ENCODE data around the gene KRT80. TPM values are rescaled to one million over a fixed set of nuclear protein-coding genes. Genes with fewer than 3 reads are reported as not detected.

KRT80 gene
- total RNA-seq, 1 donor from 2014 or later: 15.5 TPM

DNA sequence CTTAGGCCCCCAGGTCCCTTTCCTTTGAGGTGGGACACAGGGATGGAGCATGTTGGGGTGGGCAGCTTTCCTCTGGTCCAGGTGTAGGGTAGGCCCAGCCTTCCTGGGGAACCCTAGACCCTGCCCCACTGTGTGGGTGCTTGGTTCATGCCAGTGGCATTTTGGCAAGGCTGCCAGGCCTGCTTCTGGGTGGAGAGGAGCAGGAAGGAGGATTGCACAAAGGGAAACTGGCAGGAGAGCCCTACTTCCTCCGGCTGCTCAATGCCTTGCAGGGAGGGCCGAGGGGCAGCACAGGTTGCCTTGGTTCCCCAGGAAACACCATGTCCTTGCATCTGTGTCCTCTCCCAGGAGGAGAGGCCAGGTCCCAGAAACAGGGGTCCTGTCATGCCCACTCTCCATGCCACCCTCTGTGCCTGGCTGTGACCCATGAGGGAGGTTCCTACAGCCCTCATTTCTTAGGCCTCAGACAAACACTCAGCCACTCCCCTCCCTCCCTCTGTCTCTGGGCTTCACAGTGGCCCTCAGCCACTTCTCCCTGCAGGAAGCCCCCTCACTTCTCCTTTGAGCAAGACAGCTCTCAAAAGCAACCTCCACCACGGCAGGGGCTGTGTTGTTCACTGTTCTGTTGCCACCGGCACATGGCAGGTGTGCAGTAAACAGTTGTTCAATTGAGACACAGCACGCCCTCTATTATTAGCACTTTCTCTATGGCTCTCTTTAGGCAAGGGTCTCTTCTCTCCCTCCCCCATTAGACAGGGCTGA is 6.8 kb upstream of the KRT80 start:
- no peak for DNase-seq (ENCODE audit: low spot score)

DNA sequence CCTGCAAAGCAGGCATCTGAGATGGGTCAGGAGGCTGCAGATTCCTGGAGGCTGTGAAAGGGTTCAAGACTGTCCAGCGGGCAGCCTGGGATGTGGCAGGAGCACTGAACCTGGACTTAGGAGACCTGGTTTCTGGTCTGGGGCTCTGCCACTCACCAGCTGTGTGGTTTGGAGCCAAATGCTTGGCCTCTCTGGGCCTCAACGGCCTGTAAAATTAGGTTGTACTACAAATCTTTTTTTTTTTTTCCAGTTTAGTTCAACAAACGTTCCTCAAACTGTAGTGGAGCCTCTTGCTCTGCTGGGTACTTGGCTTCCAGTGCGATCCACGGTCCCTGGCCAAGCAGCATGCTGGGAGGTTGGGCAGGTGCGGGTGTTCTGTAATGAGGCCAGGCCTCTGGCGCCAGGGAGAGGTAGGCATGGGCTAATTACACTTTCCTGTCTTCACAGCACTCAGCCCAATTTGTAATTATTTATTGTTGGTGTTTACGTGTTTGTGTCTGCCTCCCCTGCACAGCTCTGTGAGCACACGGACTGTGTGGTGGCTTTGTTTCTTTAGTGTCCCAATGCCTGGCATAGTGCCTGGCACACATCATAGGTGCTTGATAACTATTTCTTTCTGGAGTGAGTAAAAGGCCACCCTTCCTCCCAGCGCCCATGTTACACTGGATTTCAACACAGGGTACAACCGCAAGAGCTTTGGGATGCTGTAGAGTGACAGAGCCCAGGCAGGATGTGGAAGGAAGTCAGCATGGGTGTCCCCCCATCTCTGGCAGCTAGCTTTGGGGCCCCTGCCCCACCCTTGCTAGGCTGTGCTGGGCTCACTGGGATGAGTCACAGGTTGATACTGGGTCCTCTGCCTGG is 5.8 kb upstream of the KRT80 start:
- DNase-seq (ENCODE audit: low spot score): no peak

DNA sequence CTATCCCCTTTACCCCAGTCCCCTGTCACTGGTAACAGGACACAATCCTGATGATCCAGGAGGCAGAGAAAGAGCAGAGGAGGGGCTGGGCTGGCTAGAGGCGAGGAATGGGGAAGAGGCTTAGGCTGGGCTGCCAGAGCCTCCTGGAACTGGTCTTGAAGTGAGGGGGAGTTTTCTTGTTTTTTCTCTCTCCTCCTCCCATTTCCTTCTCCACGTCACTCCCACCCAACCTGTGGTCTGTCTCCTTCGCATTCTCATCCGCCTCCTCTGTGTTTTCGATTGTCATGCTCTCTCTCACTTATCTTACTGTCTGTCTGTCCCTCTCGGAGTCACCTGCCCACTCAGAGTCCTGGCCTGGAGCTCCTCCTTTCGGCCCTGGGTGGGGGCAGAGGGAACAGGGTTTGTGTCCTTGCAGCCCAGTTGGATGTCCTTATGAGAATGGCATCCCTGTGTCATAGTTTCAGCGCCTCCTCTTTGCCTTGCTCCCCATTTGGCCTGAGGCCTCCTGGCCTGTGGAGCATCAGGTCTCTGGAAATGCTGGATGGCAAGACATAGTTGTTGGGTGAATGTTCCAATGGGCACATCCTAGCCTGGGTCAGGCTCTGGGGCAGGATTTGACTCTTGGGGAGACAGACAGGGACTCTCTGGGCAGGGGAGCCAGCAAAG is 3.4 kb upstream of the KRT80 start:
- no peak for DNase-seq (ENCODE audit: low spot score)

DNA sequence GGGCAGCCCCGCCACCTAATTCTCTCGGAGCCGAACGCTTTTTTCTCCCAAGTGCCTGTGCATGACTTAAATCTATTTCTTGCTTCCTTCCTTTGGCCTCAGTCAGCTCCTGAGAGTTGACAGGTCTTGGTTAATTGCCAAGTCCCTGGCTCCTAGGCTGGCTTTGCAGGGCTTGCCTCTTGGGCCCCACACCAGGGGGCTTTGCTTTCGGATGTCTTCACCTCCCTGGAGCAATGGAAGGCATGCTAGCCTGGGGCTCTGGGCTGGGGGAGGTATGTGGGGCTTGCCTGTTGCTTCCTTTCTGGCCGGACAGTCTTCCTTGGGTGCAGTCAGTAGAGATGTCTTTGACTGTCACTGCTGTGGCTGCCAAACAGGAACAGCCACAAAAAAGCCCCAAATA is 2.2 kb upstream of the KRT80 start:
- no peak for DNase-seq (ENCODE audit: low spot score)

DNA sequence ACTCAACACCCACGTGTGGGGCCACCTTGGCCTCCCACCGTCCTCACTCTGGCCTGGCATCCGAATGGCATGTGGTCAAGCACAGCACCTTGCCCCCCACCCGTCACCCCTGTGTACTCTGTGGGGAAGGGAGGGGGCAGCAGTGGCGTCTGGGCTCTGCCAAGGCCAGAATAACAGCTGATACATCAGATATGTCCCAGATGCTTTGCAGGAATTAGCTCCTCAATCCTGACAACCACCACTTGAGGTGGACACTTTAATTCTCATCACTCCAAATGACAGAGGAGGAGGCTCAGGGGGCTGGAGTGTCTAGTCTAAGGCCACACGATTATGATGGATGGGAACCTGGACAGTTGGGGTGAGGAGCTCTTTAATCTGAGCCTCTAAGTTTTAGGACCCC is 1.7 kb upstream of the KRT80 start:
- DNase-seq (ENCODE audit: low spot score): no peak

DNA sequence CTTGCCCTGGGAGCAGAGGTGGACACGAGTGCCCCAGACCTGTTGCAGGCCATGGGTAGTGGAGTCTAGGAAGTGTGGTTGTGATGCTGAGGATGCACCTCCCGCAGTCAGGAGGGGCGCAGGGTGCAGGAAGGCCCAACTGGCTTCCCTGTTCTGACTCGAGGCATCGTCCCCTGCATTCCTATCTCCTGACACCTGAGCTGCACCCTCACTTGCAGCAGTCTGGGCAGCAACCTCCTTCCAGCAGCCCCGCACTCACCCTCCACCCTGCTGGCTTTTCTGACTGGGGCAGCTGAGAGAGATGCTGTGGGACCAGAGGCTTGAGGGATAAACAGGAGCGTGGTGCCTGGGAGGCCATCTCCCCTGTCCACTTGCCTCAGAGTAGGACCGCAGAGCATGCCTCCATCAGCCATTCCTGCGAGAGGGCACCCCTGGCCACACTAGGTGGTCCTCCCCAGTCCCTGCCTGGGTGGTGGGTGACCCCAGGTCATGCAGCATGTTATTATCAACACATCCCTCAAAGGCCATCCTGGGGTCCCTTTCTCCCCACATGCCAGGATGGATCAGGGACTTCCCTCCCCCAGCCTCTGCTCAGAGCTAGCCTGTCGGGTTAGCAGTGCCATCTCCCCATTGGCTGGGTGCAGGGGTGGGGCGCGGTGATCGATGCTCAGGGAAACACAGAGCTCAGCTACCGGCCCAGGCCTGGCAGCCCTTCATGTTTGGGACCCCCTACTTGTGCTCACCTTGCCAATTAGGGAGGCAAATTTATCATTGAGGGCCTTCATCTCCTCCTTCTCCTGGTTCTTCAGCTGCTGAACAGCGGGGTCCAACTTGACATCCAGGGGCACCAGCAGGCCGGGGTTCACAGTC is 719 bp downstream of the KRT80 start:
- DNase-seq (ENCODE audit: low spot score): peak; percentile 58

DNA sequence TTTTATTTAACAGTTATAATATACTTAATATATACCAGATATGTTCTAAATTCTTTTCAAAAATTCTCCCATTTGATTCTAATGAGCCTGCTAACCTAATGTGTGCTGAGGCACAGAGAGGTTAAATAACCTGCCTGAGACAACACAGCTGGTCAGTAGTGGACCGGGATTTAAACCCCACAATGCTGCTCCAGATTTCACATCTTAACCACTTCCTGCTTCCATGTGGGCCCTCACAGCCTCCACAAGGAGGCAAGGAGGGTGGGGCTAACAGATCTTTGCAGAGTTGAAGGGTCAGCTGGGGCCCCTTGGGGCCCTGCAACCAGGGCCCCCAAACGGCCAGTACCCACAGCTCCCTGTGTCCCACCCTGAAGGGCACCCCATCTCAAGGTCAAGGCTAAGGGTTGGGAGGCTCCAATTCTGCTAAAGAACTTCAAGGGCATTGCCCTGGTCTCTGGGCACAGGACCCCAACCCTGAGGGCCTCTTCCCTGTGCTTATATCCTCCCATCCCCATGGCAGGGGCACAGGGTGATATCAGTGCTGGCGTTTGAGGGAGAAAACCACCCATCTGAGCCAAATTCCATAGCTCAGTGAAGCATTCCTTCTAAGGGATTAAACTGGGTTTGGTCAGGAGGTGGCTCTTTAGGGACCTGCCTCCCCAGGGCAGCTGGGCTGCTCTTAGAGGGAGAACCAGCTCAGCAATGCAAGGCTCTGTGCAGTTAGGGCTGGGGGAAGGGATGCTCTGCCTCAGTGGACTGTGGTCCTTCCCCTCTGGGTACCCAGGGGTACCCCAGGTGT is 2.2 kb downstream of the KRT80 start:
- DNase-seq (ENCODE audit: low spot score): no peak

DNA sequence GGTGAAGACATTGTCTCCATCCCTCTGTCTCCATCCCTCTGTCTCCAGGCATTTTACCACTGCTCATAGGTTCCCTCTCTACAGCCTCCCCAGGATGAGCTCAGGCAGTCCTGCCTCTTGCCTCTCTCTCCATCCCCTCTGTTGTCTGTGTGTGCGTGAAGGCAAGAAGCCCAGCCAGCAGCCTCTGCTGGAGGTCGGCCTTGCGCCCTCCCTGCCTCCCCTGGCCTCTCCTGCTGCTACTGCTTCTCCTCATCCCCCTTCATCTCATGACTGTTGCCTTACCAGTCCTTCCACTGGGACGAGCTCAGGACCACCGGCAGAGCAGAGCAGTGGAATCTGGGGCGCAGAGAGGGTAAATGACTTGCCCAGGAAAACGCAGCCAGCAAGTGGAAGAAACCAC is 3.2 kb downstream of the KRT80 start:
- no peak for DNase-seq (ENCODE audit: low spot score)

DNA sequence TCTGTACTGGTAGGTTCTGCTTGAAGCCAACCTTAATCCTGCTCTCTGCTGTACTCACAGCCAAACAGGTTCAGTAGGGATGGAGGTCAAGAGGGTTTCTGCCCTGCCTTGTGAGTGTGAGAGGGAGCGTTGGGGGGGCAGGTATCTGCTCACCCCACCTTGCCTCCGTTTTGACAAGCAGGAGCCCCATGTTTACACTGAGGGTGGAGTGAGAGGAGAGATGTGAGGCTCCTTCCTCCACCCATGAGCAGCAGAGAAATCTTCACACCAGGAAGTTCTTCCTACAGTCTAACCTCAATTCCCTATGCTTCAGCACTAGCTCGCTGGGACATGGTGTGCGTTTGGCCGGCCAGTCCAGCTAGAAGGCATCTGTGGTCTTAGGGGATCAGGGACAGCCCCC is 4.2 kb downstream of the KRT80 start:
- DNase-seq (ENCODE audit: low spot score): no peak

DNA sequence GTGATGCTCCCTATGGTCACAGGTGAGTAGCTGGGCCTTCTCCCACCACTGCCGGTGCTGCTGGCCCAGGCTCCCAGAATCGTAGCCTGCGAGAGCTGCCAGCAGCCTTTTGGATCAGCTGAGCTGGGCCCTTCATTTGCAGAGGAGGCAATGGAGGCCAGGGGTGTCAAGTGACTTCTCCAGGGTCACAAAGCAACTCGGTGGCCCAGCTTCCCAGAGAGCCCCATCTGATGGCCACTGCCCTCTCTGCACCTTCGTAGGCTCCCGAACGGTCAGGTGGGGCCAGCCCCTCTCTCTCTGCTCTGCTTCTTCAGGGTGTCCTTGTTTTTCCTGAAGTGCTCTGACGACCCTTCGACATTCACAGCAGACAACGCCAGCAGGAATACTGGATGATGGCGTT is 4.6 kb downstream of the KRT80 start:
- DNase-seq (ENCODE audit: low spot score): no peak

DNA sequence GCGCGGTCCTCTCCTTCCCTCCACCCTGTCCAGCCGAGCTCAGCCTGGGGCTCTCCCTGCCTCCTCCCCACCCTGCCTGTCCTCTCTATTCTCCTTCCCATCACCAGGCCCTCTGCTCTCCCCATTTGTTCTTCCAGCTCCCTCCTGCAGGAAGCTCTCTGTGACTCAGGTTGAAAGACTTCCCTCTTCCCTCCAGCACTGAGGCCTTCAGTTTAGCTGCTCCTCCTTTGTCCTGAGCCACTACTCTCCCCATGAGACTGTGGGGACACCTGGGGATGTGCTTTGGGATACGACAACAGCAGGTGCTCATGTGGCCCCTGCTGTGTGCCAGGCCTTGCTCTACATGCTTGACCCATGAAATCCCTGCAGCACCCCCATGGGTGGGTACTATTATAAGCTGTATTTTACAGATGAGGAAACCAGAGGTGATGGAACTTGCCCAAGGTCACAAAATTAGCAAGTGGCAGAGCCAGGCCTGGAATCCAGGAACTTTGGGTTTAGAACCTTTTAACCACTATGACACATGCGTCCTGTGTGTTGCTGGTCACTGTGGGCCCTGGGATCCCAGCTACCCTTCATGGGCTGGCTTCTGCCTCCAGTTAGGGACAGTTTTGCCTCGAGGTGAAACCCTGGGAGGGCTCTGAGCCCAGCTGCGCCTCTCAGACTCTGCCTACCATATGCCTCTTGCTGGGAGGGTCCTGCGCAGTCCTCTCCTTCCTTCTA is 5.5 kb downstream of the KRT80 start:
- DNase-seq (ENCODE audit: low spot score): no peak

DNA sequence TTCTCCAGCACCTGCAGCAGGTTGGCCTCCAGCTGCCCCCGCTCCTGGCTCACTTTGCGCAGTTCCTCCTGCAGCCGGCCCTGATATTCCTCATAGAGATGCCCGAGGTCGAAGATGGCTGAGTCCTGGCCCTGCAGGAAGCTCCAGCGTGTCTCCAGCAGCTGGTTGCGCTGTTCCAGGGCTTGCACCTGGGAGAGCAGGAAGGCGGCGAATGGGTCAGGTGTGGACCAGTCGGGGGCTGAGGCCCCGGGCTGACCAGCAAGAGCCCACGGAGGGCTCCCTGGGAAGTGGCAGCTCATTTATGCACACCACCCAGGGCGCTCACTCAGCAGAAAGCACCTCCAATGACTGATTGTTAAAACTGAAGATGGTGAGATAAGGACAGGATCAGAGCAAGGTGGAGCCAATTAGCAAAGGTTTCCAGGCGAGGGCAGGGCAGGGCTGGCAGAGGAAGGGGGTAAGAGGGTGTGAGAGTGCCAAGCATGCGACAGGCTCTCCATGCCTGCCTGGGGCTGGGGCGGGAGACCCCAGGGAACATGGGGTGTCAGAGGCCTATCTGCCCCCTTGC is 6.3 kb downstream of the KRT80 start:
- DNase-seq (ENCODE audit: low spot score): no peak

DNA sequence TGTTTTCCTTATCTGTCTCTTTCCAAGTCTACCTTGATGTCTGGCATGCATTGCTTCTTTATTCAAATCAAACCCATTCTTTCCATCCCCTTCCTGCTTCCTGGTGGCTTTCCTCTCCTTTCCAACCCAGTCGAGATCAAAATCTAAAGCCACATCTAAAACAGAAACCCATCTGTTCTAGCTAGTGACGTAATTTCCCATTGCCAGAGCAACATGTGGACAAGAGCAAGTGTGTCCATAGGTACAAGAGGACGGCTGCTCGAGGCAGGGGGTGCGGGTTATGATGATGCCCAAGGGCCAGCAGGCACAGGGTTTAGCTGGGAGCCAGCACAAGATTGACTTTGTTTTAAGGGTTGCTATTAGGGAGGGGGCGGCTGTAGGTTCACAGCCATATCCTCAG is 7.0 kb downstream of the KRT80 start:
- no peak for DNase-seq (ENCODE audit: low spot score)

DNA sequence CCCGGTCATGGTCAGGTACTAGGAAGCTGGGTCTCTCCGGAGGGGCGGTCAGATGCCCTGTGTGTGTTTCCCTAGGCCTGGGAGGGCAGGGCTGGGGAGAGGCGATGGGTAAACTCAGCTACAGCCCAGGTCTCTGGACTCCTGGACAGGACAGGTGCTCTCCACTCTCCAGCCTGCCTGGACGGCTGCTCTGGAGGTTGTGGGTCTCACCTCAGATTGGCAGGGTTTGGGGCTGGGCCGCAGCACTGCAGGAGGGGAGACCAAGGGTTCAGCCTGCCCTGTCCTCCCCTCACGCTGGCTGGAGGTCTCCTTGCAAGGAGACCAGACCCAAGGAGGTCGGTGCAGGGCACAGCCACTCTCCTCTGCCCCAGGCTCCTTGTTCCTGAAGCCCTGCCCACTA is 7.8 kb downstream of the KRT80 start:
- DNase-seq (ENCODE audit: low spot score): no peak

DNA sequence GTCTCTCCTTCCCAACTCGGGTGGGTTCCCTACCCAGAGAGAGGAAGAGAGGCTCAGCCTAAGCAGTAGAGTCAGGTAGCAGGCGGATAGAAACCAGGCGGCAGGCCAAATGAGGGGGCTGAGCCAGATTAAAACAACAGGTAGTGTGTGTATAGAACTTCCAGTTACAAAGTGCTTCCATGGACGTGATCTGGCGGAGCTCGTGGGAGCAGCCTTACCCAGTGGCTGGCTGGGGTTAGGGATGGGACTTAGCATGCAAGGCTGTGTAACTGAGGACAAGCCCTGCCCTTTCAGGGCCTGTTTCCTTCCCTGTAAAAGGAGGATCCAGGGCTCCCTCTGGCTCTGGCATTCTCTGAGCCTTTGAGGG is 8.3 kb downstream of the KRT80 start:
- DNase-seq (ENCODE audit: low spot score): no peak

DNA sequence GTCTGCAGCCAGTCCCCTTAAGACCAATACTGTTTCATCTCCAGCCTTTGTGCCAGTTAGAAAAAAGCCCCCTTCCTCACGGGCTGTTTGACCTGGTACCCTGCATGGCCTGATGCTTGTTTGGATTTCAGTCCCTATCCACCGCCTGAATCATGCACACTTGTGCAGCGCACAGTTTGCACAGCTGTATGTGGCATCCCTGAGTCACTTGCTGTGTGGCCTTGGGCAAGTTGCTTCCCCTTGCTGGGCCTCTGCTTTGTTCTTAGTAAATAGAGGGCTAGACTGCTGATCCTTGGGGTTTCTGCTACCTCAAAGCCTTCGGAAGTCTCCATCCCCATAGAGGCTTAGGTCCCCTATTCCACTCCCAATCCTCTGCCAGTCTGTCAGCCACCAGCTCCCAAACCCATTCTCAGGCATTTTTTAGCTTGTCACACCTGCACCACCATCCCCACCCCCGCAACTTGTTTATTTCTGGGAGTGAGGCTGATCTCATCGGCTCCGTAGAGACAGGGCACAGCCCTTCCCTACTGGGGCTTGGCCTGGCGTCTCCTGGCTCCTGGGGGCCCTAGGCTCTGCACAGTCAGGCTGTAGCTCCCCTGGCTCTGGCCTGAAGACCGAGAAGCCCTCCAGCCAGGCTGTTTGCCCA is 8.8 kb downstream of the KRT80 start:
- DNase-seq (ENCODE audit: low spot score): no peak

DNA sequence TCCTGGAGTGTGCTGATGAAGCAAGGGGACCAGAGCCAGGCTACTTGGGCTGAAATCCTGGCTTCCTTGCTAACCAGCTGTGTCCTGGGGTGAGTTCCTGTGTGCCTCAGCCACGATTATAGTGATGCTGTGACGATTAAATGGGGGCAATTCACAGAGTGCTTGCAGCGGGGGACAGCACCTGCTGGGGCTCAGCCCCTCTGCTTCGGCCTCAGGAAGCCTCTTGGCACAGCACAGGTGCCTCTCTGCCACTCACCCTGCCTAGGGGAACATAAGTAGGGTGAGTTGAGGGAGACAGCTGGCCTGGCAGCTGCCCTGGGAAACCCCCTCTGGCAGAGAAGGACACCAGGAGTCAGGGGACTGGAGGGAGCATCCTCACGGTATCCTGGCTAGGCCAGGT is 9.4 kb downstream of the KRT80 start:
- no peak for DNase-seq (ENCODE audit: low spot score)

DNA sequence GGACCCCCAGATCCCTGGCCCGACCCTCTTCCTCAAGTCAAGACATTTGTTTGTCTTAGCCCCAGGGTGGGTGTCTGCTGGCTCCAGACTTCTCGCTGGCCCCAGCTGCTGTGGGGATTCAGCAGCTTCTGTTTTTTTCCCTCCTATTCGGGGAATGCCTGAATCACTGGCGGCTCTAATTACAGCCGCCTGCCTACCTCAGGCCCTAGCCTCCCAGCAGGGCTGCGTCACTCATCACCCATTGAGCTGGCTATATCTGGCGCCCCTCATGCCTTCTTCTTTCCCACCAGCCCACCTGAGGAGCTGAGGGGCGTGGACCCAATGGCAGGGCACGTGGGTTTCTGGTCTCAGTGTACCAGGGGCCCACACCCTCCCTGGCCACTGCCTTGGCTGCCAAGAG is 10.1 kb downstream of the KRT80 start:
- DNase-seq (ENCODE audit: low spot score): no peak

DNA sequence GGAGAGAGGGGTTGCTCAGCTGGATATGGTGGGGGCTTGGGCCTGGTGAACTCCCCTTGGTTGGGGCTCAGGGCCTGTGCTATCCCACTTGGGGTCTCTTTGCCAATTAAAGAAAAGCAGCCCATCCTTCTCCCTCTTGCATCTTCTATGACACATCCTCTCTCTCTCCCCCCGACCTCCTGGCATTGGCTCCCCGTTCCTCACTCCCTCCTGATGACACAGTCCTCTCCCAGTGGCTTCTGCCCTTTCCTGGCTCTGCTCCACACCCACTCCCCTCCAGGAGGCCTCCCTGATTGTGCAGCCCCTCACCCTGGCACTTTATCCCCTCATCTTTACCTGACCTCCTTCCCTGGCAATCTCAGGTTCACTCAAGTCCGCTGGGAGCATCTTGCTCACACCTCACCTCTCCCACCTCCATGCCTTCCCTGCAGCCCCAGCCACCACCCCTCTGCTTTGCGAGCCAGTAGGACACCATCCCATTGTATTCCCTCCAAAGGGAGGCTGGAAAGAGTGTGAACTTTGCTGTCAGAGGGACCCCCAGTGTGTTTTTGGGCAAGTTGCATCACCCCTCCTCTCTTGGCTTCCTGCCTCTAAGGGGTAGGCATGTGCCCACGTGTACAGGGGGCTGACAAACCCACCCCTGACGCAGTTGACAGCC is 10.7 kb downstream of the KRT80 start:
- no peak for DNase-seq (ENCODE audit: low spot score)
